CD14-positive monocyte (primary cell): ENCODE results near the gene CREBZF. TPM values are rescaled to one million over a fixed set of nuclear protein-coding genes. Genes with fewer than 3 reads are reported as not detected.

Source experiments
- DNase-seq, 3 donors: peaks; one replicate each; pipeline ENCODE4 v3.0.0-alpha.2; 2011 to 2022
- H2AFZ ChIP-seq: 2 replicates; pipeline ENCODE4 v1.6.0; 2012; ENCODE audit warnings: mild to moderate bottlenecking, low read depth, low read length, inconsistent platforms; ENCODE audit not compliant: insufficient read depth, poor library complexity, severe bottlenecking
- H3K27ac ChIP-seq, 2 donors: 1 replicate in 1 of 2; 2 replicates in 1 of 2; pipeline ENCODE4 v1.5.1; 2012 to 2013; ENCODE audit warnings: low read length in 2 of 2, control low read depth in 1 of 2, inconsistent platforms in 1 of 2, low read depth in 1 of 2, mild to moderate bottlenecking in 1 of 2
- H3K27me3 ChIP-seq, 2 donors: one replicate each; pipeline versions ENCODE4 v1.6.0 to v1.6.1; 2011 to 2013; ENCODE audit warnings: low read length in 2 of 2; ENCODE audit not compliant: control insufficient read depth in 2 of 2, insufficient read depth in 2 of 2
- H3K36me3 ChIP-seq, 2 donors: replicated peaks in 1 of 2; 1 replicate in 1 of 2; 2 replicates in 1 of 2; pipeline versions ENCODE4 v1.5.1 to v1.6.1; 2012 to 2013; ENCODE audit warnings: low read length in 2 of 2, control low read depth in 1 of 2, inconsistent platforms in 1 of 2, mild to moderate bottlenecking in 1 of 2; ENCODE audit not compliant: insufficient read depth in 2 of 2, control insufficient read depth in 1 of 2
- H3K4me1 ChIP-seq, 2 donors: 1 replicate in 1 of 2; 2 replicates in 1 of 2; pipeline versions ENCODE4 v1.5.1 to v1.6.1; 2012 to 2013; ENCODE audit warnings: low read length in 2 of 2, control low read depth in 1 of 2, inconsistent platforms in 1 of 2, mild to moderate bottlenecking in 1 of 2, moderate library complexity in 1 of 2; ENCODE audit not compliant: insufficient read depth in 2 of 2, control insufficient read depth in 1 of 2
- H3K4me2 ChIP-seq: replicated peaks from 2 replicates; pipeline ENCODE3; 2012; ENCODE audit warnings: low read length, moderate library complexity, mild to moderate bottlenecking; ENCODE audit not compliant: poor library complexity, severe bottlenecking; ENCODE audit errors: extremely low read depth
- H3K4me3 ChIP-seq, 3 experiments: fragments of 200-600 bp in 1 of 3; sonication (generic) in 1 of 3; replicated peaks in 1 of 3; 1 replicate in 2 of 3; 2 replicates in 1 of 3; pipeline ENCODE4 v1.5.1; 2011 to 2013; ENCODE audit warnings: low read length in 3 of 3, mild to moderate bottlenecking in 3 of 3, control low read depth in 2 of 3, low read depth in 2 of 3, inconsistent platforms in 1 of 3, moderate library complexity in 1 of 3
- H3K79me2 ChIP-seq: 2 replicates; pipeline ENCODE4 v1.6.0; 2012; ENCODE audit warnings: mild to moderate bottlenecking, control low read depth, inconsistent platforms, low read length, moderate library complexity; ENCODE audit not compliant: insufficient read depth
- H3K9ac ChIP-seq: 2 replicates; pipeline ENCODE4 v1.6.0; 2017; ENCODE audit warnings: low read length, mild to moderate bottlenecking; ENCODE audit not compliant: insufficient read depth, poor library complexity, severe bottlenecking
- H3K9me3 ChIP-seq, 2 donors: replicated peaks in 1 of 2; 1 replicate in 1 of 2; 2 replicates in 1 of 2; pipeline versions ENCODE4 v1.5.1 to v1.6.1; 2012 to 2013; ENCODE audit warnings: low read length in 2 of 2, control low read depth in 1 of 2; ENCODE audit not compliant: control insufficient read depth in 1 of 2, insufficient read depth in 1 of 2
- H4K20me1 ChIP-seq: 2 replicates; pipeline ENCODE4 v1.6.0; 2012; ENCODE audit warnings: mild to moderate bottlenecking, low read length, control low read depth, moderate library complexity; ENCODE audit not compliant: insufficient read depth
- H3K27ac Mint-ChIP-seq, 7 donors: one replicate each; pipeline ENCODE4 v1.8.0; 2020; ENCODE audit warnings: mild to moderate bottlenecking in 7 of 7, mixed read lengths in 7 of 7, moderate library complexity in 6 of 7, inconsistent platforms in 2 of 7
- H3K27me3 Mint-ChIP-seq, 3 donors: one replicate each; pipeline ENCODE4 v1.8.0; 2021 to 2022; ENCODE audit warnings: low read depth in 3 of 3, mild to moderate bottlenecking in 3 of 3, mixed read lengths in 3 of 3, moderate library complexity in 3 of 3, inconsistent platforms in 1 of 3
- H3K36me3 Mint-ChIP-seq, 2 donors: one replicate each; pipeline ENCODE4 v1.8.0; 2020; ENCODE audit warnings: mixed read lengths in 2 of 2, inconsistent platforms in 1 of 2, mild to moderate bottlenecking in 1 of 2
- H3K4me1 Mint-ChIP-seq: one replicate; pipeline ENCODE4 v1.8.0; 2020; ENCODE audit warnings: mild to moderate bottlenecking, mixed read lengths
- H3K4me3 Mint-ChIP-seq, 2 donors: one replicate each; pipeline ENCODE4 v1.8.0; 2020; ENCODE audit warnings: mild to moderate bottlenecking in 2 of 2, mixed read lengths in 2 of 2, moderate library complexity in 1 of 2
- H3K9me3 Mint-ChIP-seq, 7 donors: one replicate each; pipeline ENCODE4 v1.8.0; 2020 to 2022; ENCODE audit warnings: mixed read lengths in 7 of 7, mild to moderate bottlenecking in 6 of 7, moderate library complexity in 6 of 7, inconsistent platforms in 2 of 7
- CTCF ChIP-seq: fragments of 200-600 bp; IDR thresholded peaks from one replicate; pipeline ENCODE4 v1.8.0; 2022; ENCODE audit warnings: antibody characterized with exemption, mild to moderate bottlenecking
- WGBS: methylation state at CpG from one replicate; pipeline ENCODE4 v1.1.5; 2013; ENCODE audit warnings: missing lambda C conversion rate; ENCODE audit not compliant: insufficient coverage; 5-methylcytosine and 5-hydroxymethylcytosine counted together
- intact Hi-C, 2 donors: fragments of 100-400 bp; cut with micrococcal nuclease; formaldehyde crosslinking; loops; one replicate each; pipeline versions ENCODE4 v1.15.0 to v1.15.1; 2023
- polyA plus RNA-seq, 3 donors: library from polyadenylated mRNA; depleted of rRNA in 1 of 3; unstranded in 2 of 3; stranded (reverse) in 1 of 3; fragments of 300-500 nt in 2 of 3; fragments of >200 nt in 1 of 3; fragmentation: Illumina TruSeq in 2 of 3; gene quantifications; 1 replicate in 2 of 3; 2 replicates in 1 of 3; pipeline ENCODE4 v1.2.3, GENCODE V29; 2012 to 2021

The CREBZF gene
- polyA plus RNA-seq, 3 donors: 3.1 to 35.4 (median 3.9) TPM

DNA sequence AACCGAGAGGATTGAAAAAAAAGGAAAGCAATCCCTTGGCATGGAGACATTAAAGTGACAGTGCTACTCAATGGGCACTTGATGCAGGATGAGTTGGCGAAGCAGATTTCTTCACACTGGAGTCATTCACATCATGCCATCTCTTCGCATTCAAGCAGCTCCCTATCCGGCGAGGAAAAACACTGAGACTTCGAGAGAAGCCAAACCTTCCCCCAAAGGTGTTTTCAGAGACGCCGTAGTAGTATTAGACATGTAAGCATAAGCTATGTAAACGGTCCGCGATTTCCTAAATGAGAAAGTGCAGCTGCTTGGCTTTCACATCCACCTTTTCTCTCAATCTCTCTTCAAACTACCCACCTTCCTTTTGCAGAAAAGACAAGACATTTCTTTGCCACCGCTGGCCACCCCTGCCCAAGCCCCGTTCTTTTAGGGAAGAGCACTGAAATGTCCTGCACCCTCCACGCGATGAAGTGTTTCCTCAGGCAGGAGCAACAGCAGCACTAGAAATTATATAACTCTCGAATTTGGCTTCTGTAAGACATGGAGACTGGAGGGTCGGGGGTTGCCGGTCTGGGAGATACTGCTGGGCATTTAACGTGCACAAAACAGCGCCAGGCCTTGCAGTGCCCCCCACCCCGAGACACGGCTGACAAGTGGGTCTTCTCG, 37.5 kb downstream of the CREBZF start, which contains the start of gene DLG2:
Gene DLG2 (minus strand): TSS at position 13 of the 666 bp plus-strand sequence.
- Histone ChIP-seq H4K20me1 (peaks cover 6% of the 10 kb centered on the region), H3K4me1 (peaks cover 15 to 22% of the 10 kb centered on the region in 2 donors), H3K27ac (peak within 1 kb of the TSS; percentile 45 to 87), H3K36me3 (peaks cover 3 to 20% of the 10 kb centered on the region in 2 donors), H3K4me2 (peak within 1 kb of the TSS; percentile 96), H3K9me3 (no peaks in the 10 kb centered on the region), H3K9ac (peak within 1 kb of the TSS; percentile 72), H3K4me3 (peak within 1 kb of the TSS; percentile 68 to 91 (median 89)), H3K79me2 (peaks cover 38% of the 10 kb centered on the region), H2AFZ (peak within 1 kb of the TSS; percentile 99), H3K27me3 (no peaks in the 10 kb centered on the region)
- Mint-ChIP-seq H3K4me3 (peak within 1 kb of the TSS; percentile 96 to 98), H3K27ac (peak within 1 kb of the TSS; percentile 88 to 97 (median 93)), H3K27me3 (peaks cover 0 to 3% (median 0%) of the 10 kb centered on the region in 3 donors), H3K36me3 (peaks cover 9% of the 10 kb centered on the region in 2 donors), H3K9me3 (no peaks in the 10 kb centered on the region), H3K4me1 (peaks cover 17% of the 10 kb centered on the region)
- peak in 2 of 3 donors; percentile 7 to 16 for DNase-seq
- WGBS: 0% methylated on average over 18 of the region's 23 CpGs
- intact Hi-C loops: loop anchor here (5.0 kb wide), 1 partner anchor 35 kb away; no protein-coding TSS in a partner anchor
- no peak for TF ChIP-seq CTCF

DNA sequence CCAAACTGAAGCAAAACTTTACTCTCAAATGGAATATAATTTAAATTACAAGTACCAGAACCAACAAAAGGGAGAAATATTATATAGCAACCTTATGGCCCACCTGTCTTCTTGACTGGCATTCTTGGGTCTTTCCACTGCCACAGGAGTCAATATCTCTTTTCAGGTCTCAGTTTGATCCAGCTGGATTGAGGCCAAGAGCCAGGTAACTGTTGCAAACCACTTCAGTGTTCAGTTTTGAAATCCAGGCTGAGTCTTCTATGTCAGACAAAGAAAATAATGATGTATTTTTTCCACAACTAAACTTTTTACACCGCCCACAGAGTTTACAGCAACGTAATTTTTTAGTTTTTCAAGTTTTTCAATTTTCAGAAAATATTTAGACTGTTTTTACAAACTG, 38.4 kb downstream of the CREBZF start:
- no CpG with 5 or more reads among the region's 2 CpGs for WGBS
- Histone ChIP-seq H3K4me1 (peaks cover 15 to 22% of the 10 kb centered on the region in 2 donors), H2AFZ (no peak overlapping the region), H3K79me2 (peaks cover 31% of the 10 kb centered on the region), H4K20me1 (peaks cover 6% of the 10 kb centered on the region), H3K27me3 (no peaks in the 10 kb centered on the region), H3K9me3 (no peaks in the 10 kb centered on the region), H3K4me3 (no peak overlapping the region), H3K27ac (no peak overlapping the region), H3K9ac (no peak overlapping the region), H3K36me3 (peaks cover 3 to 12% of the 10 kb centered on the region in 2 donors), H3K4me2 (no peak overlapping the region)
- Mint-ChIP-seq H3K9me3 (no peaks in the 10 kb centered on the region), H3K4me1 (peaks cover 17% of the 10 kb centered on the region), H3K4me3 (no peak overlapping the region), H3K27ac (no peak overlapping the region), H3K27me3 (peaks cover 0 to 3% (median 0%) of the 10 kb centered on the region in 3 donors), H3K36me3 (peaks cover 3 to 6% of the 10 kb centered on the region in 2 donors)
- intact Hi-C loops: loop anchor here (5.0 kb wide), 1 partner anchor 36 kb away; no protein-coding TSS in a partner anchor
- DNase-seq: no peak
- no peak for TF ChIP-seq CTCF
